ENCODE measurements around the gene PPFIA3.
A peak's percentile ranks its signal among the peaks of the same experiment; 100 is the strongest.
"Not testable (repeated sequence)": the region's sequence is repeated elsewhere in the genome, so short reads cannot be mapped to it uniquely, and the experiment has no call there.

PPFIA3 gene

DNA sequence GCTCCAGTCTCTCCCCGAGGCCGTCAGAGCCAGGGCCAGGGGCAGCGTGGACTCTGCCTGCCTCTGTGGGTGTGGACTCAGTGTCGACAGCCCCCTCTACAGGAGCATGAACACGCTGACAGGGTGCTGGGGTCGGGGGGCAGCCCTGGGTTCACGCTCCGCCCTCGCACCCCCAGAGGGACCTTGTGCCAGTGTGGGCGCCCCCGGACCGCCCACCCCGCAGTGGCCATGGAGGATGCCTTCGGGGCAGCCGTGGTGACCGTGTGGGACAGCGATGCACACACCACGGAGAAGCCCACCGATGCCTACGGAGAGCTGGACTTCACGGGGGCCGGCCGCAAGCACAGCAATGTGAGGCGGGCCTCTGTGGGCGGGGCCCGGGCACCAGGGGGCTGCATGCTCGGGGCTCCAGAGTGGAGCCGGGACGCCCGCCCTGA, 46.5 kb downstream of the PPFIA3 start:
- H3K4me1 Mint-ChIP-seq = peaks cover 28% of the 10 kb centered on the region
- TF ChIP-seq, protein P1, sequence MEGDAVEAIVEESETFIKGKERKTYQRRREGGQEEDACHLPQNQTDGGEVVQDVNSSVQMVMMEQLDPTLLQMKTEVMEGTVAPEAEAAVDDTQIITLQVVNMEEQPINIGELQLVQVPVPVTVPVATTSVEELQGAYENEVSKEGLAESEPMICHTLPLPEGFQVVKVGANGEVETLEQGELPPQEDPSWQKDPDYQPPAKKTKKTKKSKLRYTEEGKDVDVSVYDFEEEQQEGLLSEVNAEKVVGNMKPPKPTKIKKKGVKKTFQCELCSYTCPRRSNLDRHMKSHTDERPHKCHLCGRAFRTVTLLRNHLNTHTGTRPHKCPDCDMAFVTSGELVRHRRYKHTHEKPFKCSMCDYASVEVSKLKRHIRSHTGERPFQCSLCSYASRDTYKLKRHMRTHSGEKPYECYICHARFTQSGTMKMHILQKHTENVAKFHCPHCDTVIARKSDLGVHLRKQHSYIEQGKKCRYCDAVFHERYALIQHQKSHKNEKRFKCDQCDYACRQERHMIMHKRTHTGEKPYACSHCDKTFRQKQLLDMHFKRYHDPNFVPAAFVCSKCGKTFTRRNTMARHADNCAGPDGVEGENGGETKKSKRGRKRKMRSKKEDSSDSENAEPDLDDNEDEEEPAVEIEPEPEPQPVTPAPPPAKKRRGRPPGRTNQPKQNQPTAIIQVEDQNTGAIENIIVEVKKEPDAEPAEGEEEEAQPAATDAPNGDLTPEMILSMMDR (IDR thresholded peaks at IDR 0.05) = no peak
- H3K9me3 Mint-ChIP-seq = no peaks in the 10 kb centered on the region
- no peak overlapping the region for H3K27ac Mint-ChIP-seq
- H3K4me3 Mint-ChIP-seq = no peak overlapping the region
- H3K27me3 Mint-ChIP-seq (ENCODE audit: low read depth, poor library complexity) = peaks cover 13% of the 10 kb centered on the region
- peaks cover 3% of the 10 kb centered on the region for H3K36me3 Mint-ChIP-seq (ENCODE audit: low read depth)
- DNase-seq = peak; percentile 37

DNA sequence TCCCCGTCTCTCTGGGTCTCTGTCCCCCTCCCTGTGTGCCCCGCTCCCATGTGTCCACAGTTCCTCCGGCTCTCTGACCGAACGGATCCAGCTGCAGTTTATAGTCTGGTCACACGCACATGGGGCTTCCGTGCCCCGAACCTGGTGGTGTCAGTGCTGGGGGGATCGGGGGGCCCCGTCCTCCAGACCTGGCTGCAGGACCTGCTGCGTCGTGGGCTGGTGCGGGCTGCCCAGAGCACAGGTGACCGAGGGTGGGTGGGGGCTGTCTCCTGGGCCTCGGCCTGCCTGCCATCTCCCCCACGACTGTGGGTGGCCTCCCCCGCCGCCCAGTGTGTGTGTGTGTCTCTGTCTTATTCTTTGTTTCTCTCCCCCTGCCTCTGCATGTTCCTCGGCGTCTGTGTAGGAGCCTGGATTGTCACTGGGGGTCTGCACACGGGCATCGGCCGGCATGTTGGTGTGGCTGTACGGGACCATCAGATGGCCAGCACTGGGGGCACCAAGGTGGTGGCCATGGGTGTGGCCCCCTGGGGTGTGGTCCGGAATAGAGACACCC, 48.6 kb downstream of the PPFIA3 start:
- peak; percentile 17 for DNase-seq
- Mint-ChIP-seq H3K4me1 (peaks cover 20% of the 10 kb centered on the region), H3K9me3 (no peaks in the 10 kb centered on the region), H3K36me3 (ENCODE audit: low read depth) (no peaks in the 10 kb centered on the region), H3K27ac (no peak overlapping the region), H3K27me3 (ENCODE audit: low read depth, poor library complexity) (peaks cover 13% of the 10 kb centered on the region), H3K4me3 (no peak overlapping the region)
- TF ChIP-seq, protein P1 (IDR thresholded peaks at IDR 0.05) = no peak

DNA sequence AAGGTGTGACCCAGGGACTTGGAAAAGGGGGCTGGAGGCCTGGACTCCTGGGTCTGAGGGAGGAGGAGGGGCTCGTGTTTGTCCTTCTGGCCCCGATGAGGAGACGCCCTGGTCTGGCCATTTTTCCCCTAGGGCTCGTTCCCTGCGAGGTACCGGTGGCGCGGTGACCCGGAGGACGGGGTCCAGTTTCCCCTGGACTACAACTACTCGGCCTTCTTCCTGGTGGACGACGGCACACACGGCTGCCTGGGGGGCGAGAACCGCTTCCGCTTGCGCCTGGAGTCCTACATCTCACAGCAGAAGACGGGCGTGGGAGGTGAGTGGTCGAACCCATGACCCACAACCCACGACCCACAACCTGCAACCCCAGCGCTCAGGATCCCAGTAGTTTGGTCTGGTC, 49.1 kb downstream of the PPFIA3 start:
- H3K4me1 Mint-ChIP-seq = peaks cover 20% of the 10 kb centered on the region
- TF ChIP-seq, protein P1 (IDR thresholded peaks at IDR 0.05) = no peak
- no peaks in the 10 kb centered on the region for H3K36me3 Mint-ChIP-seq (ENCODE audit: low read depth)
- DNase-seq = no peak
- no peaks in the 10 kb centered on the region for H3K9me3 Mint-ChIP-seq
- no peak overlapping the region for H3K27ac Mint-ChIP-seq
- peaks cover 13% of the 10 kb centered on the region for H3K27me3 Mint-ChIP-seq (ENCODE audit: low read depth, poor library complexity)
- no peak overlapping the region for H3K4me3 Mint-ChIP-seq

DNA sequence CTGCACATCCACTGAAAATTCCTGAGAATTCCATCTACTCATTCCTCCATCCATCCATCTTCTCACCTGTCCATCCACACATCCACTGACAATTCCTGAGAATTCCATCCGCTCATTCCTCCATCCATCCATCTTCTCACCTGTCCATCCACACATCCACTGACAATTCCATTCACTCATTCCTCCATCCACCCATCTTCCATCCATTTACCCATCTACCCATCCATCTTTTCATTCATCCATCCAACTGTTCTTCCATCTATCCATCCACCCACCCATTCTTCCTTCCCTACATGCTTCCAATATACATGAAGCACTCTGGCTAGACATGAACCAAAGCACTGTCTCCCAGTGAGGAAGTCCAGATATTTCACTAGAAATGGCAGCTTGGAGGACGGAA, 53.9 kb downstream of the PPFIA3 start:
- Mint-ChIP-seq H3K36me3 (ENCODE audit: low read depth) (no peaks in the 10 kb centered on the region), H3K9me3 (no peaks in the 10 kb centered on the region), H3K4me3 (no peak overlapping the region), H3K27me3 (ENCODE audit: low read depth, poor library complexity) (peaks cover 10% of the 10 kb centered on the region), H3K27ac (no peak overlapping the region), H3K4me1 (peaks cover 5% of the 10 kb centered on the region)
- DNase-seq = no peak
- TF ChIP-seq, protein P1 (IDR thresholded peaks at IDR 0.05) = no peak

DNA sequence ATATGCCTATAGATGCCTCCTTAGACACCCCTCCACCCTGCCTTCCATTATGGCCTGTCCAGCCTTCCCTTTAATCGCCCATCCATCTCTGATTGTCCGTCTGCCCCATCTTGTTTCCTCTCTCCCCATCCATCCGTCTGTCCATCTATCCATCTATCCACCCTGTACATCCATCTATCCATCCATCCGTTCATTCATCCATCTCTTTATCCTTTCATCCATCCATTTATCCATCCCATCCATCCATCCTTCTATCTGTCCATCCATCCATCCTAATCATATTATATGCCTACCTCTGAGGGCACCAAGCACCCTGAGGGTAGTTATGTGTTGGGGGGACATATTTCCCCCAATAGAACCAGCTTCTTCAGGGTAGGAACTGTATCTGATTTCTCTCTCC, 61.3 kb downstream of the PPFIA3 start:
- H3K36me3 Mint-ChIP-seq (ENCODE audit: low read depth) = peaks cover 34% of the 10 kb centered on the region
- no peak for DNase-seq
- H3K9me3 Mint-ChIP-seq = peaks cover 32% of the 10 kb centered on the region
- peaks cover 4% of the 10 kb centered on the region for H3K4me1 Mint-ChIP-seq
- TF ChIP-seq, protein P1 (IDR thresholded peaks at IDR 0.05) = no peak
- peaks cover 9% of the 10 kb centered on the region for H3K27me3 Mint-ChIP-seq (ENCODE audit: low read depth, poor library complexity)
- H3K27ac Mint-ChIP-seq = no peak overlapping the region
- no peak overlapping the region for H3K4me3 Mint-ChIP-seq

DNA sequence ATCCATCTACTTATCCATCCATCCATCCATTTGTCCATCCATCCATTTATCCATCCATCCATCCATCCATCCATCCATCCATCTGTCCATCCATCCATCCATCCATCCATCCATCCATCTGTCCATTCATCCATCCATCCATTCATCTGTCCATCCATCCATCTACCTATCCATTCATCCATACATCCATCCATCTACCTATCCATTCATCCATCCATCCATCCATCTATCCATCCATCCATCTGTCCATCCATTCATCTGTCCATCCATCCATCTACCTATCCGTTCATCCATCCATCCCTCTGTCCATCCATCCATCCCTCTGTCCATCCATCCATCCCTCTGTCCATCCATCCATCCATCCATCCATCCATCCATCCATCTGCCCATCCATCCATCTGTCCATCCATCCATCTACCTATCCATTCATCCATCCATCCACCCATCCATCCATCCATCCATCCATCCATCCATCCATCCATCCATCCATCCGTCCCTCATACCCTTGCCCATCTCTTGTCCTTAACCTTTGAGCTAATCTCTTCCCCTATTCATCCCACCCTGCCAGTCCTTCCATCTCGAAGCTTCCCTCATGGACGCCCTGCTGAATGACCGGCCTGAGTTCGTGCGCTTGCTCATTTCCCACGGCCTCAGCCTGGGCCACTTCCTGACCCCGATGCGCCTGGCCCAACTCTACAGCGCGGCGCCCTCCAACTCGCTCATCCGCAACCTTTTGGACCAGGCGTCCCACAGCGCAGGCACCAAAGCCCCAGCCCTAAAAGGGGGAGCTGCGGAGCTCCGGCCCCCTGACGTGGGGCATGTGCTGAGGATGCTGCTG, 62.9 kb downstream of the PPFIA3 start:
- DNase-seq; H3K27ac Mint-ChIP-seq; H3K4me1 Mint-ChIP-seq; H3K27me3 Mint-ChIP-seq (ENCODE audit: low read depth, poor library complexity); H3K4me3 Mint-ChIP-seq: not testable (repeated sequence)
- H3K36me3 Mint-ChIP-seq (ENCODE audit: low read depth) = peaks cover 42% of the 10 kb centered on the region
- peaks cover 36% of the 10 kb centered on the region for H3K9me3 Mint-ChIP-seq

Measured in nephron progenitor cell (in vitro differentiated cells).